Upper lobe of left lung (tissue), 6 donors: Measurements from ENCODE around the gene WBP2NL. TPM values are rescaled to one million over a fixed set of nuclear protein-coding genes. Genes with fewer than 3 reads are reported as not detected.
"Not testable (repeated sequence)": the region's sequence is repeated elsewhere in the genome, so short reads cannot be mapped to it uniquely, and the experiment has no call there.

Experiments
- ATAC-seq, 2 donors: fragments of 200-7000 bp; cut with Tn5 transposase; one replicate each; pipeline ENCODE4 v1.9.1; 2022; ENCODE audit warnings: mild to moderate bottlenecking in 2 of 2, moderate library complexity in 2 of 2; ENCODE audit not compliant: low FRiP score in 2 of 2
- DNase-seq, 2 donors: peaks; one replicate each; pipeline ENCODE4 v3.0.0-alpha.2; 2019 to 2020
- H3K27ac ChIP-seq, 4 donors: fragments of 200-600 bp; sonication (generic); one replicate each; pipeline ENCODE4 v1.5.1; 2016 to 2019
- H3K27me3 ChIP-seq, 4 donors: fragments of 200-600 bp; sonication (generic); one replicate each; pipeline ENCODE4 v1.5.1; 2017 to 2019
- H3K36me3 ChIP-seq, 4 donors: fragments of 200-600 bp; sonication (generic); one replicate each; pipeline ENCODE4 v1.5.1; 2016 to 2019
- H3K4me1 ChIP-seq, 4 donors: fragments of 200-600 bp; sonication (generic); one replicate each; pipeline ENCODE4 v1.5.1; 2018 to 2019
- H3K4me3 ChIP-seq, 4 donors: fragments of 200-600 bp; sonication (generic); one replicate each; pipeline ENCODE4 v1.5.1; 2017 to 2019; ENCODE audit warnings: mild to moderate bottlenecking in 2 of 4, moderate library complexity in 1 of 4
- H3K9me3 ChIP-seq, 4 donors: fragments of 200-600 bp; sonication (generic); one replicate each; pipeline ENCODE4 v1.5.1; 2018 to 2019
- CTCF ChIP-seq, 6 experiments: fragments of 450-650 bp in 4 of 6; fragments of 200-600 bp in 2 of 6; sonication (generic) in 2 of 6; IDR thresholded peaks; one replicate each; pipeline ENCODE4 v1.5.1; 2016 to 2019; ENCODE audit warnings: antibody characterized with exemption in 6 of 6
- EP300 ChIP-seq, 4 donors: sonication (generic); formaldehyde crosslinking; IDR thresholded peaks; one replicate each; pipeline ENCODE4 v1.5.1; 2017; ENCODE audit warnings: antibody characterized with exemption in 4 of 4, control low read depth in 2 of 4
- POLR2A ChIP-seq, 4 donors: fragments of 450-650 bp; IDR thresholded peaks; one replicate each; pipeline ENCODE4 v1.5.1; 2016 to 2017; ENCODE audit warnings: antibody characterized with exemption in 4 of 4, mild to moderate bottlenecking in 2 of 4
- POLR2AphosphoS5 ChIP-seq, 2 donors: sonication (generic); formaldehyde crosslinking; IDR thresholded peaks; one replicate each; pipeline ENCODE4 v1.5.1; 2017; ENCODE audit warnings: antibody characterized with exemption in 2 of 2
- WGBS, 2 donors: methylation state at CpG; one replicate each; pipeline ENCODE4 v1.1.5; 2017 to 2018; 5-methylcytosine and 5-hydroxymethylcytosine counted together
- total RNA-seq, 6 donors: library from RNA; depleted of rRNA in 4 of 6; stranded (reverse); fragments of >200 nt in 4 of 6; gene quantifications; one replicate each; pipeline versions ENCODE4 v1.1.0 to v1.2.1, GENCODE V29; 2016 to 2021
- donor health status: DM: no; HTN: no; CAD: no; lungs with moderate emphysema.
- donor health status: DM: no; HTN: yes; CAD: no; lungs with severe emphysema.

WBP2NL gene
- total RNA-seq, result 1 to 10 TPM in 4 of 6 donors, under 1 TPM in 2; 0.74 to 6.8 (median 2.0) TPM

- no peaks in the 10 kb centered on the region for H3K36me3 ChIP-seq
- peak; percentile 92 to 94 for DNase-seq
- peak in 1 of 4 donors; percentile 3 for TF ChIP-seq EP300 (IDR thresholded peaks at IDR 0.05)
- TF ChIP-seq POLR2AphosphoS5 (IDR thresholded peaks at IDR 0.05), result peak; percentile 64 to 85
- TF ChIP-seq POLR2A (IDR thresholded peaks at IDR 0.05), result peak in 3 of 4 donors; percentile 29 to 77 (median 29)
- TF ChIP-seq CTCF (IDR thresholded peaks at IDR 0.05), result no peak
- H3K9me3 ChIP-seq, result no peaks in the 10 kb centered on the region
- H3K4me1 ChIP-seq, result peaks cover 0 to 20% (median 6%) of the 10 kb centered on the region in 4 donors
- no peaks in the 10 kb centered on the region for H3K27me3 ChIP-seq
- 24 to 30% methylated on average over 26 to 67 of the region's 71 CpGs for WGBS, 2 donors
- H3K4me3 ChIP-seq, result peak within 1 kb of the TSS; percentile 16 to 66 (median 56)
- peak within 1 kb of the TSS; percentile 7 to 74 (median 56) for H3K27ac ChIP-seq
- ATAC-seq, result peak; percentile 88 to 95
Observed at GRCh38 chr22:41998361-41999261, at the start of gene WBP2NL. TSS of gene WBP2NL (plus strand) at chr22:41998788. CDS start at chr22:41998819, 31 bp downstream.

DNA sequence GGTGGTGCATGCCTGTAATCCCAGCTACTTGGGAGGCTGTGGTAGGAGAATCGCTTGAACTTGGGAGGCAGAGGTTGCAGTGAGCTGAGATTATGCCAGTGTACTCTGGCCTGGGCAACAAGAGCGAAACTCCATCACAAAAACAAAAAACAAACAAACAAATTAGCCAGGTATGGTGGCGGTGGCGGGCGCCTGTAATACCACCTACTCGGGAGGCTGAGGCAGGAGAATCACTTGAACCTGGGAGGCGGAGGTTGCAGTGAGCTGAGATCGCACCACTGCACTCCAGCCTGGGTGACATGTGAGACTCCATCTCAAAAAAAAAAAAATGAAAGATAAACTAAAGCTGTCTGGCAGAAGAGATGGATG, 49.7 kb upstream of the WBP2NL start:
- not testable (repeated sequence) for H3K4me3 ChIP-seq, H3K36me3 ChIP-seq, H3K27me3 ChIP-seq, H3K27ac ChIP-seq, H3K9me3 ChIP-seq, ATAC-seq, DNase-seq
- peaks cover 8 to 16% (median 14%) of the 10 kb centered on the region in 4 donors for H3K4me1 ChIP-seq
- WGBS, 2 donors, result 85 to 94% methylated on average over 8 of the region's 8 CpGs

DNA sequence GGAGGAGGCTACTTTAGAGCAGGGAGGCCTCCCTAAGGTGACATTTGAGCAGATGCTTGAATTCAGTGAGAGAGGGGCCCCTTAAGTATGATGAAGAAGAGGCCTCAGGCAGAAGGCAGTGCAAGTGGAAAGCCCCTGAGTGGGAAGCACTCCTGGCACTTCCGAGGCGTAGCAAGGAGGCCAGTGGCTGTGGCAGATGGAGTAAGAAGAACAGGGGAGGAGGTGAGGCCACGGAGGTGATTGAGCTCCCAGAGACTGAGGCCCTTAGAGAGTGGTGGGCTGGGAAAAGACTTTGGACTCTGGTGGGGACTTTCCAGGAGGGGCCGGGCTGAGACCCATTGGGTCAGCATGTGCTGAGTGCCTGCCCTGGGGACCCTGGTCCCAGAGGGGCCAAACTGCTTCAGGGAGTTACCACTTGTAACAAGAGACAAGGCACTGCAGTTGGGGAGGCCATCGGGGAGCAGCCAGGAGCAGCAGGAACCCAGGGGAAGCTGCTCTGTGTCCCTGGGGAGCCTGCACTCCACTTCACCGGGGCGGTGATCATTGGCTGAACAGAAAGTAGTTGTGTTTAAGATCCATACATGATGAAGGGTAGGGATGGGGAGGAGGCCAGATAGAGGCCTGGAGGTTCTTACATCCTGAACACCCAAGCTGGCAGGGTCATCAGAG, 49.2 kb upstream of the WBP2NL start:
- no peak overlapping the region for H3K4me3 ChIP-seq
- 90 to 95% methylated on average over 7 of the region's 7 CpGs for WGBS, 2 donors
- H3K27ac ChIP-seq, result no peak overlapping the region
- no peaks in the 10 kb centered on the region for H3K27me3 ChIP-seq
- H3K9me3 ChIP-seq, result no peaks in the 10 kb centered on the region
- no peak for ATAC-seq
- no peaks in the 10 kb centered on the region for H3K36me3 ChIP-seq
- DNase-seq, result no peak
- TF ChIP-seq EP300 (IDR thresholded peaks at IDR 0.05), result no peak
- TF ChIP-seq POLR2A (IDR thresholded peaks at IDR 0.05), result no peak
- no peak for TF ChIP-seq POLR2AphosphoS5 (IDR thresholded peaks at IDR 0.05)
- TF ChIP-seq CTCF (IDR thresholded peaks at IDR 0.05), result no peak
- H3K4me1 ChIP-seq, result peaks cover 8 to 16% (median 14%) of the 10 kb centered on the region in 4 donors

DNA sequence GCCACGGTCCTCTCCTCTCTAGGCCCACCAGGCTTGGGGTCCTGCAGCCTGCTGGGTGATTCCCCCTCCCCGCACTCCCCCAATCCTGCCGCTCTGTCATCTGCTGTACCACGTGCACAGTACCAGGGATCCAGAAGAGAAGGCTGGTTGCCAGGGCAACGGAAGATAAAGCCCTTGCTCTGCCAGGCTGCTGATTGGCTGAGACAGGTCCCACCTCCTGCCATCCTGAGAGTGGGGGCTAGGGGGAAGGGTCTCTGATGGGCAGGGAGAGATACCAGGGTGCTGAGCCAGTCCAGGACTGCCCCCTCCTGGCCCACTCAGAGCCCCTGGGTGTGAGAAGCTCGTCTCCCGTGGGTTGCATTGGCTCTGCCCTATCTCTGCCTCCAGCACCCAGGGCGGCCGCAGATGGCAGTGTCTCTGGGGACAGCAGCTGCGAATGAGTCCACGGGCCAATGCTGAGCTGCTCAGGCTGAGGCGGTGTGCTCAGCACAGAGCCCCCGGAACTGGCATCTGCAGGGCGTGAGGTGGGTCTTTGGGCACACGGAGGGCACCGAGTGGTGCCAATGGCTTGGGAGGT, 46.6 kb upstream of the WBP2NL start, which contains the start of gene SMIM45:
SMIM45 (plus strand) TSS at position 253 of the 577 bp plus-strand sequence.
- H3K4me1 ChIP-seq, result peaks cover 0 to 4% (median 2%) of the 10 kb centered on the region in 4 donors
- TF ChIP-seq EP300 (IDR thresholded peaks at IDR 0.05), result no peak
- TF ChIP-seq CTCF (IDR thresholded peaks at IDR 0.05), result no peak
- no peak for TF ChIP-seq POLR2AphosphoS5 (IDR thresholded peaks at IDR 0.05)
- TF ChIP-seq POLR2A (IDR thresholded peaks at IDR 0.05), result no peak
- DNase-seq, result peak in 1 of 2 donors; percentile 72
- H3K4me3 ChIP-seq, result no peak within 1 kb of the TSS
- no peak within 1 kb of the TSS for H3K27ac ChIP-seq
- no peaks in the 10 kb centered on the region for H3K9me3 ChIP-seq
- no peaks in the 10 kb centered on the region for H3K27me3 ChIP-seq
- no peak for ATAC-seq
- 55 to 82% methylated on average over 10 to 13 of the region's 16 CpGs for WGBS, 2 donors
- no peaks in the 10 kb centered on the region for H3K36me3 ChIP-seq

DNA sequence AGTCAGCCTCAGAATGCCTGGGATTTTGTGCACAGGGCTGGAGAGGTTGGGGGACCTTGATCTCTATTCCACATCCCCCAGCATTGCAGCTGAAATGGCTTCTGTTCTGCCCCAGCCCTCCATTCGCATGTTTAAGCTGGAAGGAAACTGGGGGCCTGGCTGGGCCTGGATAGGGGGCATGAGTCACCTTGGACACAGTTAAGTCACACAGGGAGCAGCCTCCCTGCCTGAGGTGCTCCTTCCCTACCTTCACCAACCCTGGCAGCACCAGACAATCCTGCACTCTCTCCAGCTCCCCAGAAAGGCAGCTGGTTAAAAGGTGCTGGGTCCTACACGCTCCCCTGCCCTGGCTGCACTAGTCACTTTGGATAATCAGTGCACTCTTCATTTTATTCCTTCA, 45.9 kb upstream of the WBP2NL start:
- 90 to 100% methylated on average over 1 to 2 of the region's 2 CpGs for WGBS, 2 donors
- Histone ChIP-seq H3K27ac (no peak overlapping the region), H3K36me3 (no peaks in the 10 kb centered on the region), H3K4me1 (peaks cover 3 to 5% (median 4%) of the 10 kb centered on the region in 4 donors), H3K9me3 (no peaks in the 10 kb centered on the region), H3K4me3 (no peak overlapping the region), H3K27me3 (no peaks in the 10 kb centered on the region)
- TF ChIP-seq EP300 (IDR thresholded peaks at IDR 0.05), result no peak
- no peak for TF ChIP-seq POLR2AphosphoS5 (IDR thresholded peaks at IDR 0.05)
- TF ChIP-seq CTCF (IDR thresholded peaks at IDR 0.05), result no peak
- TF ChIP-seq POLR2A (IDR thresholded peaks at IDR 0.05), result no peak
- DNase-seq, result no peak
- no peak for ATAC-seq
